HepG2 (cell line): Measurements from ENCODE around the gene CREG1. TPM values are rescaled to one million over a fixed set of nuclear protein-coding genes. Genes with fewer than 3 reads are reported as not detected.

Experiments
- BCL6 ChIP-seq: IDR thresholded peaks from 2 replicates; pipeline ENCODE4 v1.6.1; 2016; ENCODE audit warnings: missing genetic modification reagents, missing compliant biosample characterization
- FOXK2 ChIP-seq: fragments of 450-650 bp; IDR thresholded peaks from 2 replicates; pipeline ENCODE4 v1.6.1; 2016
- FOXO1 ChIP-seq: sonication (generic); formaldehyde crosslinking; IDR thresholded peaks from 2 replicates; pipeline ENCODE4 v1.4.0; 2020; ENCODE audit warnings: missing genetic modification reagents
- FOXP1 ChIP-seq, 2 experiments: fragments of 450-650 bp in 1 of 2; IDR thresholded peaks; 2 replicates each; pipeline ENCODE4 v1.6.1; 2017 to 2018; ENCODE audit warnings: antibody characterized with exemption in 1 of 2
- HMG20A ChIP-seq: IDR thresholded peaks from 2 replicates; pipeline ENCODE4 v1.6.1; 2016; ENCODE audit warnings: borderline replicate concordance
- IRF2 ChIP-seq: IDR thresholded peaks from 2 replicates; pipeline ENCODE4 v1.6.1; 2018; ENCODE audit warnings: missing genetic modification reagents, missing compliant biosample characterization
- MBNL3 ChIP-seq: fragments of 250-450 bp; sonication (Bioruptor Pico); conservative IDR thresholded peaks from 2 replicates; pipeline ENCODE4 v1.8.0; 2022; ENCODE audit warnings: mild to moderate bottlenecking, inconsistent platforms
- NFATC3 ChIP-seq: sonication (generic); formaldehyde crosslinking; IDR thresholded peaks from 2 replicates; pipeline ENCODE4 v1.5.1; 2020; ENCODE audit warnings: mild to moderate bottlenecking, missing genetic modification reagents
- NFKB2 ChIP-seq: sonication (generic); formaldehyde crosslinking; IDR thresholded peaks from 2 replicates; pipeline ENCODE4 v1.4.0; 2020; ENCODE audit warnings: missing genetic modification reagents, borderline replicate concordance
- RBM22 ChIP-seq: fragments of 200-400 bp; formaldehyde crosslinking; optimal IDR thresholded peaks from 2 replicates; pipeline ENCODE3; 2017; ENCODE audit warnings: mild to moderate bottlenecking, low read length, moderate library complexity
- SATB2 ChIP-seq: sonication (generic); formaldehyde crosslinking; IDR thresholded peaks from 2 replicates; pipeline ENCODE4 v1.5.0; 2020; ENCODE audit warnings: missing genetic modification reagents
- YEATS4 ChIP-seq: sonication (generic); formaldehyde crosslinking; IDR thresholded peaks from 2 replicates; pipeline ENCODE4 v1.4.0; 2020; ENCODE audit warnings: missing genetic modification reagents, borderline replicate concordance
- ZBTB21 ChIP-seq: sonication (generic); formaldehyde crosslinking; IDR thresholded peaks from 2 replicates; pipeline ENCODE4 v1.4.0; 2020; ENCODE audit warnings: missing genetic modification reagents
- ZFY ChIP-seq: sonication (generic); formaldehyde crosslinking; IDR thresholded peaks from 2 replicates; pipeline ENCODE4 v1.4.0; 2020; ENCODE audit warnings: missing genetic modification reagents
- ZNF207 ChIP-seq: fragments of 450-650 bp; IDR thresholded peaks from 2 replicates; pipeline ENCODE4 v1.6.1; 2016; ENCODE audit warnings: antibody characterized with exemption, borderline replicate concordance
- ZNF260 ChIP-seq: sonication (generic); formaldehyde crosslinking; IDR thresholded peaks from 2 replicates; pipeline ENCODE4 v1.4.0; 2020; ENCODE audit warnings: missing genetic modification reagents, low read depth, mild to moderate bottlenecking, borderline replicate concordance
- ZNF446 ChIP-seq: sonication (generic); formaldehyde crosslinking; IDR thresholded peaks from 2 replicates; pipeline ENCODE4 v1.5.0; 2020; ENCODE audit warnings: mild to moderate bottlenecking, missing genetic modification reagents
- ZNF468 ChIP-seq: sonication (generic); formaldehyde crosslinking; IDR thresholded peaks from 2 replicates; pipeline ENCODE4 v1.8.0; 2022; ENCODE audit warnings: mild to moderate bottlenecking, moderate library complexity, missing genetic modification reagents
- ZNF563 ChIP-seq: sonication (generic); formaldehyde crosslinking; IDR thresholded peaks from 2 replicates; pipeline ENCODE4 v1.8.0; 2022; ENCODE audit warnings: mild to moderate bottlenecking, moderate library complexity, missing genetic modification reagents
- ZNF564 ChIP-seq: sonication (generic); formaldehyde crosslinking; IDR thresholded peaks from 2 replicates; pipeline ENCODE4 v1.8.1; 2023; ENCODE audit warnings: mild to moderate bottlenecking, missing genetic modification reagents
- ZNF567 ChIP-seq: sonication (generic); formaldehyde crosslinking; IDR thresholded peaks from 2 replicates; pipeline ENCODE4 v1.8.1; 2023; ENCODE audit warnings: mild to moderate bottlenecking, missing genetic modification reagents, borderline replicate concordance
- ZSCAN20 ChIP-seq: sonication (generic); formaldehyde crosslinking; IDR thresholded peaks from 2 replicates; pipeline ENCODE4 v1.4.0; 2020; ENCODE audit warnings: missing genetic modification reagents, mild to moderate bottlenecking, borderline replicate concordance
- polyA plus RNA-seq, 8 experiments: library from polyadenylated mRNA; depleted of rRNA in 3 of 8; stranded (reverse) in 7 of 8; unstranded in 1 of 8; fragments of >200 nt; fragmentation: Illumina TruSeq in 4 of 8; extraction: Trizol in 4 of 8; gene quantifications; 2 replicates each; pipeline versions ENCODE4 v1.2.1 to v1.2.3, GENCODE V29; 2011 to 2016; ENCODE audit warnings: low read depth in 4 of 8, missing spikeins in 1 of 8, mixed read lengths in 1 of 8; ENCODE audit not compliant: insufficient read depth in 1 of 8
- total RNA-seq, 5 experiments: library from RNA; depleted of rRNA; stranded (reverse); fragments of >200 nt; fragmentation: Illumina TruSeq; extraction: Trizol; gene quantifications; 2 replicates each; pipeline ENCODE4 v1.2.3, GENCODE V29; 2016; ENCODE audit warnings: low read depth in 1 of 5
- TF ChIP-seq, protein P1 (sequence below): IDR thresholded peaks from 2 replicates; pipeline ENCODE4 v1.6.1; 2016; ENCODE audit warnings: missing compliant biosample characterization, missing genetic modification reagents, borderline replicate concordance
- TF ChIP-seq, protein P2 (sequence below): sonication (generic); formaldehyde crosslinking; IDR thresholded peaks from 2 replicates; pipeline ENCODE4 v1.4.0; 2020; ENCODE audit warnings: mild to moderate bottlenecking, missing genetic modification reagents
- TF ChIP-seq, protein P3 (sequence below): sonication (generic); formaldehyde crosslinking; IDR thresholded peaks from 2 replicates; pipeline ENCODE4; 2020; ENCODE audit warnings: missing genetic modification reagents, mild to moderate bottlenecking, borderline replicate concordance

The CREG1 gene
- total and polyA plus RNA-seq, 2 of the 13 experiments (the other 11 are each of a cell fraction or from before 2014, with no cell fraction given) = 31.3 to 33.5 TPM

DNA sequence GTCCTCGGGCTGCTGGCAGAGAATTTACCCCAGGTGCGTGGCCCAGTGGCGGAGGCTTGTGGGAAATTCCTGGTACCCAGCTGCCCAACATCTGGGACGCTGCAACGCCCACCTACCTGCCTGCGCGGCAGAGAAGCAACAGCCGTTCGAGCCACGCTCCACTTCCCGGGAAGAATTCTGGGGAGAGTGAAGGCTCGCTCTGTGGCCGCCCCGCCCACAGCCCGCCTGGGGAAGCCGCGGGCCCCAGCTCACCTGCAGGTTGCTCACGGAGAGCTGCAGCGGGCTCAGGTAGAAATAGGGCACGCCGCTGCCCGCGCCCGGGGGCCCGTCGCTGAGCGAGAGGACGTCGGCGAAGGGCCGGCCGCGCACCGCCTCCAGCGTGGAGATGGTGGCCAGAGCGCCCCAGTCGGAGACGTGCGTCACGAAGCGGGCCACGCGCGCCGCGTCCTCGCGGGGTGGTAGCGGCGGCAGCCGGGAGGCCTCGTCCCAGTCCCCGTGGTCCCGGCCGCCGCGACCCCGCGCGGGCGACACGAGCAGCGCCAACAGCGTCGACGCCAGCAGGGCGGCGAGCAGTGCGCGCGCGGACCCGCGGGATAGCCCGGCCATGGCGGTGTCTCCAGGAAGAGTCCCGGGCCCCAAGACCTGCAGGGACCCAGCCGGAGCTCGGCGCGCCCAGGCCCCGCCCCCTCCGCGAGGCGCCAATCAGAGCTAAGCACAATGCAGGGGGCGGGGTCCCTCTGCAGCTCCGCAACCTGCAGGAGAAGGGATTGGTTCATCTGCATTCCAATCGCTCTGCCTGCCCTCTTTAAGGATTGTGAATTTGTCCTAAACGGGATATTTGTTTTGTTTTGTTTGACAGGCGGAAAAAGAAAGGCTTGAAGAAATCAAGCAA is at the start of gene CREG1 (continued):
- no peak for TF ChIP-seq IRF2 (CRISPR knock-in tag)
- no peak for TF ChIP-seq BCL6 (CRISPR knock-in tag)
- TF ChIP-seq ZBTB21 = no peak
- TF ChIP-seq, protein P1, sequence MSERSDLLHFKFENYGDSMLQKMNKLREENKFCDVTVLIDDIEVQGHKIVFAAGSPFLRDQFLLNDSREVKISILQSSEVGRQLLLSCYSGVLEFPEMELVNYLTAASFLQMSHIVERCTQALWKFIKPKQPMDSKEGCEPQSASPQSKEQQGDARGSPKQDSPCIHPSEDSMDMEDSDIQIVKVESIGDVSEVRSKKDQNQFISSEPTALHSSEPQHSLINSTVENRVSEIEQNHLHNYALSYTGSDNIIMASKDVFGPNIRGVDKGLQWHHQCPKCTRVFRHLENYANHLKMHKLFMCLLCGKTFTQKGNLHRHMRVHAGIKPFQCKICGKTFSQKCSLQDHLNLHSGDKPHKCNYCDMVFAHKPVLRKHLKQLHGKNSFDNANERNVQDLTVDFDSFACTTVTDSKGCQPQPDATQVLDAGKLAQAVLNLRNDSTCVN (CRISPR knock-in tag) = no peak
- 0 out of 2 replicates have a peak, but pooled peaks have one; percentile 25 for TF ChIP-seq SATB2 (CRISPR knock-in tag)
- no peak for TF ChIP-seq NFATC3 (CRISPR knock-in tag)
- peak; percentile 91 for TF ChIP-seq YEATS4 (CRISPR knock-in tag)
- TF ChIP-seq, protein P2, sequence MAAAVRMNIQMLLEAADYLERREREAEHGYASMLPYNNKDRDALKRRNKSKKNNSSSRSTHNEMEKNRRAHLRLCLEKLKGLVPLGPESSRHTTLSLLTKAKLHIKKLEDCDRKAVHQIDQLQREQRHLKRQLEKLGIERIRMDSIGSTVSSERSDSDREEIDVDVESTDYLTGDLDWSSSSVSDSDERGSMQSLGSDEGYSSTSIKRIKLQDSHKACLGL (CRISPR knock-in tag) = peak; percentile 52; the same call in 1 of the 2 replicates
- no peak for TF ChIP-seq FOXK2
- TF ChIP-seq ZNF563 (CRISPR knock-in tag) = peak; percentile 96
- TF ChIP-seq, protein P3, sequence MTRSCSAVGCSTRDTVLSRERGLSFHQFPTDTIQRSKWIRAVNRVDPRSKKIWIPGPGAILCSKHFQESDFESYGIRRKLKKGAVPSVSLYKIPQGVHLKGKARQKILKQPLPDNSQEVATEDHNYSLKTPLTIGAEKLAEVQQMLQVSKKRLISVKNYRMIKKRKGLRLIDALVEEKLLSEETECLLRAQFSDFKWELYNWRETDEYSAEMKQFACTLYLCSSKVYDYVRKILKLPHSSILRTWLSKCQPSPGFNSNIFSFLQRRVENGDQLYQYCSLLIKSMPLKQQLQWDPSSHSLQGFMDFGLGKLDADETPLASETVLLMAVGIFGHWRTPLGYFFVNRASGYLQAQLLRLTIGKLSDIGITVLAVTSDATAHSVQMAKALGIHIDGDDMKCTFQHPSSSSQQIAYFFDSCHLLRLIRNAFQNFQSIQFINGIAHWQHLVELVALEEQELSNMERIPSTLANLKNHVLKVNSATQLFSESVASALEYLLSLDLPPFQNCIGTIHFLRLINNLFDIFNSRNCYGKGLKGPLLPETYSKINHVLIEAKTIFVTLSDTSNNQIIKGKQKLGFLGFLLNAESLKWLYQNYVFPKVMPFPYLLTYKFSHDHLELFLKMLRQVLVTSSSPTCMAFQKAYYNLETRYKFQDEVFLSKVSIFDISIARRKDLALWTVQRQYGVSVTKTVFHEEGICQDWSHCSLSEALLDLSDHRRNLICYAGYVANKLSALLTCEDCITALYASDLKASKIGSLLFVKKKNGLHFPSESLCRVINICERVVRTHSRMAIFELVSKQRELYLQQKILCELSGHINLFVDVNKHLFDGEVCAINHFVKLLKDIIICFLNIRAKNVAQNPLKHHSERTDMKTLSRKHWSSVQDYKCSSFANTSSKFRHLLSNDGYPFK (CRISPR knock-in tag) = no peak
- TF ChIP-seq ZNF468 (CRISPR knock-in tag) = no peak
- no peak for TF ChIP-seq ZNF260 (CRISPR knock-in tag)
- no peak for TF ChIP-seq FOXP1 (IDR thresholded peaks at IDR 0.05)
- no peak for TF ChIP-seq FOXP1 (CRISPR knock-in tag; IDR thresholded peaks at IDR 0.05)
- no peak for TF ChIP-seq MBNL3 (CRISPR knock-in tag)
- TF ChIP-seq RBM22 = no peak
- peak; percentile 85; the same call in 1 of the 2 replicates for TF ChIP-seq ZSCAN20 (CRISPR knock-in tag)
- peak; percentile 66; the same call in 1 of the 2 replicates for TF ChIP-seq ZNF564 (CRISPR knock-in tag)
- TF ChIP-seq HMG20A (CRISPR knock-in tag) = no peak
- TF ChIP-seq NFKB2 (CRISPR knock-in tag) = peak; percentile 67; the same call in 1 of the 2 replicates
- TF ChIP-seq ZFY (CRISPR knock-in tag) = peak; percentile 92
- 0 out of 2 replicates have a peak, but pooled peaks have one; percentile 63 for TF ChIP-seq ZNF567 (CRISPR knock-in tag)
- no peak for TF ChIP-seq ZNF207
- peak; percentile 8; the same call in 1 of the 2 replicates for TF ChIP-seq FOXO1 (CRISPR knock-in tag)
- 0 out of 2 replicates have a peak, but pooled peaks have one; percentile 52 for TF ChIP-seq ZNF446 (CRISPR knock-in tag)
